DND-41 (cell line): ENCODE results near the gene BCL11B.

Experiments
- EZH2 ChIP-seq: IDR thresholded peaks from 3 replicates; pipeline ENCODE4 v1.6.1; 2012; ENCODE audit warnings: borderline replicate concordance, low read depth, mild to moderate bottlenecking, moderate library complexity, low read length, inconsistent platforms; ENCODE audit not compliant: severe bottlenecking
- TF ChIP-seq, protein P1 (sequence below): IDR thresholded peaks from 2 replicates; pipeline ENCODE4 v1.5.1; 2012; ENCODE audit warnings: borderline replicate concordance, low read length, moderate library complexity, mild to moderate bottlenecking; ENCODE audit not compliant: poor library complexity, severe bottlenecking; ENCODE audit errors: extremely low read depth

DNA sequence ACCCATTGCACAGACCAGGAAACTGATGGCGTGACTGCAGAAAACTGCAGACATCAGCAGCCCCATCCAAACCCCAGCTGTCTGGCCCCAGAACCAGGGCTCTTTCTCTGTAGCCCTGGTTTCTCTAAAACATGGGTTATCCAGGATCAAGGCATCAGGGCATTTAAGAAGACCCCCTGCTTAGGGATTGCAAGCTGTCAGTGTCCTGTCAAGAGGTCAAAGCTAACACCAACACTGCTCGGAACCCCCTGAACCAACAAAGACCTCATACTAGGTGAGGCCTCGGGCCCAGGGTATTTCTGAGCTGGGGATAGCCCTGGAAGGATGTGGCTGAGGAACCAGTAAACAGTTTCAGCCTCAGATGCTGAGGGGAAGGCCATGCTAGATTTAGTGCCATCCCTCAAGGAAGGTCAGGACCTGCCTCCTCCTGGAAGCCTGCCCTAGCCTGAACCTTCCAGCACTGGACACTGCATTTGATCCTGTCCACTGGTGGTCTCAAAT, 39.2 kb downstream of the BCL11B start:
- TF ChIP-seq, protein P1, sequence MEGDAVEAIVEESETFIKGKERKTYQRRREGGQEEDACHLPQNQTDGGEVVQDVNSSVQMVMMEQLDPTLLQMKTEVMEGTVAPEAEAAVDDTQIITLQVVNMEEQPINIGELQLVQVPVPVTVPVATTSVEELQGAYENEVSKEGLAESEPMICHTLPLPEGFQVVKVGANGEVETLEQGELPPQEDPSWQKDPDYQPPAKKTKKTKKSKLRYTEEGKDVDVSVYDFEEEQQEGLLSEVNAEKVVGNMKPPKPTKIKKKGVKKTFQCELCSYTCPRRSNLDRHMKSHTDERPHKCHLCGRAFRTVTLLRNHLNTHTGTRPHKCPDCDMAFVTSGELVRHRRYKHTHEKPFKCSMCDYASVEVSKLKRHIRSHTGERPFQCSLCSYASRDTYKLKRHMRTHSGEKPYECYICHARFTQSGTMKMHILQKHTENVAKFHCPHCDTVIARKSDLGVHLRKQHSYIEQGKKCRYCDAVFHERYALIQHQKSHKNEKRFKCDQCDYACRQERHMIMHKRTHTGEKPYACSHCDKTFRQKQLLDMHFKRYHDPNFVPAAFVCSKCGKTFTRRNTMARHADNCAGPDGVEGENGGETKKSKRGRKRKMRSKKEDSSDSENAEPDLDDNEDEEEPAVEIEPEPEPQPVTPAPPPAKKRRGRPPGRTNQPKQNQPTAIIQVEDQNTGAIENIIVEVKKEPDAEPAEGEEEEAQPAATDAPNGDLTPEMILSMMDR = no peak
- no peak for TF ChIP-seq EZH2
